GM20000 (cell line): Measurements from ENCODE around the gene TM7SF3.

Experiments
- DNase-seq: peaks from one replicate; pipeline ENCODE4 v3.0.0; 2012; ENCODE audit warnings: low spot score
- TF ChIP-seq, protein P1 (sequence below): IDR thresholded peaks from 2 replicates; pipeline ENCODE4 v1.5.1; 2012; ENCODE audit warnings: mild to moderate bottlenecking, control low read depth; ENCODE audit errors: extremely low read depth, missing control alignments

The TM7SF3 gene

GRCh38 chr12:27003421-27004381 lies 10.5 kb downstream of the TM7SF3 start:
- TF ChIP-seq, protein P1, sequence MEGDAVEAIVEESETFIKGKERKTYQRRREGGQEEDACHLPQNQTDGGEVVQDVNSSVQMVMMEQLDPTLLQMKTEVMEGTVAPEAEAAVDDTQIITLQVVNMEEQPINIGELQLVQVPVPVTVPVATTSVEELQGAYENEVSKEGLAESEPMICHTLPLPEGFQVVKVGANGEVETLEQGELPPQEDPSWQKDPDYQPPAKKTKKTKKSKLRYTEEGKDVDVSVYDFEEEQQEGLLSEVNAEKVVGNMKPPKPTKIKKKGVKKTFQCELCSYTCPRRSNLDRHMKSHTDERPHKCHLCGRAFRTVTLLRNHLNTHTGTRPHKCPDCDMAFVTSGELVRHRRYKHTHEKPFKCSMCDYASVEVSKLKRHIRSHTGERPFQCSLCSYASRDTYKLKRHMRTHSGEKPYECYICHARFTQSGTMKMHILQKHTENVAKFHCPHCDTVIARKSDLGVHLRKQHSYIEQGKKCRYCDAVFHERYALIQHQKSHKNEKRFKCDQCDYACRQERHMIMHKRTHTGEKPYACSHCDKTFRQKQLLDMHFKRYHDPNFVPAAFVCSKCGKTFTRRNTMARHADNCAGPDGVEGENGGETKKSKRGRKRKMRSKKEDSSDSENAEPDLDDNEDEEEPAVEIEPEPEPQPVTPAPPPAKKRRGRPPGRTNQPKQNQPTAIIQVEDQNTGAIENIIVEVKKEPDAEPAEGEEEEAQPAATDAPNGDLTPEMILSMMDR, result no peak
- no peak for DNase-seq

DNA sequence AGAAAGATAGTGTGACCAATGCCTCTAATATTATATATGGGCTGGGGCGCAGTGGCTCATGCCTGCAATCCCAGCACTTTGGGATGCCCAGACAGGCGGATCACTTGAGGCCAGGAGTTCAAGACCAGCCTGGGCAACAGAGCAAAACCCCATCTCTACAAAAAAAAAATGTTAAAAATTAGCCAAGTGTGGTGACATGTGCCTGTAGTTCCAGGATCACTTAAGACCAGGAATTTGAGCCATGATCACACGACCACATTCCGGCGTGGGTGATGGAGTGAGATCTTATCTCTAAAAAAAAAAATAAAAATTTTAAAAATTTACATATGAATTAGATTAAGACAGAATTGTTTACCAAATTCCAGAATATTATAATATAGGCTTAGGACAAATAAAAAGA lies 12.0 kb downstream of the TM7SF3 start:
- TF ChIP-seq, protein P1, result no peak
- DNase-seq, result no peak

- no peak for DNase-seq
- TF ChIP-seq, protein P1, result no peak
These were observed 12.5 kb downstream of the TM7SF3 start for GRCh38 chr12:27001663-27002062.

DNA sequence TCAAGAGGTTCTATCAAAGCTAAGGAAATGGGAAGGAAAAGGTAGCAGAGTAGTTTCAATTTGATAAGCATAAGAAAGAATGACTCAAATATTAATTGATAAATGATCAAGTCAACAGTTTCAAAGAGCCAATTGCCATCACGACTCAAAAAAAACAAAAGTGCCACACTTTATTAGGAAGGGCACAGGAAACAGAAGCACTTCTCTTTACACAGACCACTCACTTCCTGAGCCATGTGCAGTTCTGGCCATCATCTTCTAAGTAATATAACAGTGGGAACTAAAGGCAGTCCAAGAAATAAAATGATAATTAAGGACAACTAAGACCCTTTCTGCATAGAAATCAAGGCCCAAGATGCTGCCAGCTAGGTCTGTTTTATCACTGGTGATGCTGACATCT lies 13.2 kb downstream of the TM7SF3 start:
- no peak for DNase-seq
- TF ChIP-seq, protein P1, result no peak

DNA sequence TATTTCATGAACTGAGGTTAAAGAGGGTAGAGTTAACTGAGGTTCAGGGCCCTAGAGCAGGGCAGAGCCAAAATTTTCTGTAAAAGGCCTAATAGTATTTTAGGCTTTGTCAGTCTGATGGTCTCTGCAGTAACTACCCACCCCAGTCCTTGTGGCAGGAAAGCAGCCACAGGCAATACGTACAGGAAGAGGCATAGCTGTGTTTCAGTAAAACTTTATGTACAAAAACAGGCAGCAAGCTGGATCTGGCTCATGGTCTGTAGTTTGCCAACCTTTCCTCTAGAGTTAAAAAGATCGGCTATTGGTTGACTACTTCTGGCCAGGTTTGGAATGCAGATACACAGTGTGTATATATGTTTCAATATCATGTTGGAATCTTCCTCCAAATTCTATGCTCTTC lies 17.2 kb downstream of the TM7SF3 start:
- no peak for DNase-seq

GRCh38 chr12:26995706-26996105 lies 18.5 kb downstream of the TM7SF3 start:
- no peak for DNase-seq
- TF ChIP-seq, protein P1, result no peak

More for the DNA sequence above, 17.2 kb downstream of the TM7SF3 start:
- TF ChIP-seq, protein P1, result no peak

DNA sequence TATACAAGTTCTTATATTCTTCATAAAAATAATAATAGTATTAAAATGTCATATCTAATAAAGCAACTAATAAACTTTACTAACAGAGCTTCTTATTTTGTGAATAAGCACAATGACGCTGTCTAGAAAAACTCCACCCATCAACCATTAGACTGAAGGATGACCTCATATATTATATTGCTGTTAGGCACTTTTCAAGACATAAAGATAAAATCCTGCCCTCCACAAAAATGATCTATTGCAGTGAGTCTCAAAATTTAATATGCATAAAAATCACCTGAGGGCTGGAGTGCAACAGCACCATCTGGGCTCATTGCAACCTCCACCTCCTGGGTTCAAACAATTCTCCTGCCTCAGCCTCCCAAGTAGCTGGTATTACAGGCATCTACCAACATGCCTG lies 20.1 kb downstream of the TM7SF3 start:
- DNase-seq, result no peak
- TF ChIP-seq, protein P1, result no peak
